ENCODE data around the gene SARS1.

Gene SARS1

GRCh38 chr1:109181085-109181806 is 32.5 kb upstream of the SARS1 start:
- H3K4me3 ChIP-seq (ENCODE audit: low read length, poor library complexity, severe bottlenecking): no peak overlapping the region
- no peaks in the 10 kb centered on the region for H3F3A ChIP-seq (ENCODE audit: low read depth)
- no peak overlapping the region for H2AFZ ChIP-seq (ENCODE audit: low read length)
- H3K4me1 ChIP-seq (ENCODE audit: insufficient read depth, low read length, poor library complexity, severe bottlenecking): no peaks in the 10 kb centered on the region
- TF ChIP-seq CTCF (conservative IDR thresholded peaks at IDR 0.05; ENCODE audit: low read length) (no peak), EZH2phosphoT487 (IDR thresholded peaks at IDR 0.05; ENCODE audit: borderline replicate concordance) (no peak)
- peaks cover 17% of the 10 kb centered on the region for H3K27me3 ChIP-seq (ENCODE audit: insufficient read depth, low read length, poor library complexity, severe bottlenecking)
- no peak overlapping the region for H3K4me2 ChIP-seq (ENCODE audit: low read depth, low read length, poor library complexity, severe bottlenecking)
- no peaks in the 10 kb centered on the region for H3K36me3 ChIP-seq (ENCODE audit: insufficient read depth, low read length)
- no peaks in the 10 kb centered on the region for H4K20me1 ChIP-seq (ENCODE audit: insufficient read depth, low read length, poor library complexity, severe bottlenecking)
- no peaks in the 10 kb centered on the region for H3K9me3 ChIP-seq (ENCODE audit: insufficient read depth, low read depth, low read length)
- H3K9me2 ChIP-seq (replicated peaks; ENCODE audit: low read depth, low read length): no peaks in the 10 kb centered on the region
- no peak overlapping the region for H3K9ac ChIP-seq (ENCODE audit: low read depth, low read length, poor library complexity, severe bottlenecking)
- no peaks in the 10 kb centered on the region for H3K79me2 ChIP-seq (ENCODE audit: insufficient read depth, low read length)

- H4K20me1 ChIP-seq (ENCODE audit: insufficient read depth, low read length, poor library complexity, severe bottlenecking): no peaks in the 10 kb centered on the region
- no peaks in the 10 kb centered on the region for H3K9me2 ChIP-seq (replicated peaks; ENCODE audit: low read depth, low read length)
- no peak overlapping the region for H3K4me2 ChIP-seq (ENCODE audit: low read depth, low read length, poor library complexity, severe bottlenecking)
- no peak overlapping the region for H3K9ac ChIP-seq (ENCODE audit: low read depth, low read length, poor library complexity, severe bottlenecking)
- no peaks in the 10 kb centered on the region for H3F3A ChIP-seq (ENCODE audit: low read depth)
- H3K4me3 ChIP-seq (ENCODE audit: low read length, poor library complexity, severe bottlenecking): no peak overlapping the region
- H3K79me2 ChIP-seq (ENCODE audit: insufficient read depth, low read length): no peaks in the 10 kb centered on the region
- H3K36me3 ChIP-seq (ENCODE audit: insufficient read depth, low read length): no peaks in the 10 kb centered on the region
- no peaks in the 10 kb centered on the region for H3K9me3 ChIP-seq (ENCODE audit: insufficient read depth, low read depth, low read length)
- H2AFZ ChIP-seq (ENCODE audit: low read length): no peak overlapping the region
- H3K4me1 ChIP-seq (ENCODE audit: insufficient read depth, low read length, poor library complexity, severe bottlenecking): no peaks in the 10 kb centered on the region
- TF ChIP-seq CTCF (conservative IDR thresholded peaks at IDR 0.05; ENCODE audit: low read length): no peak
- no peak for TF ChIP-seq EZH2phosphoT487 (IDR thresholded peaks at IDR 0.05; ENCODE audit: borderline replicate concordance)
- H3K27me3 ChIP-seq (ENCODE audit: insufficient read depth, low read length, poor library complexity, severe bottlenecking): peaks cover 17% of the 10 kb centered on the region
These were observed 31.9 kb upstream of the SARS1 start for GRCh38 chr1:109181807-109182163.

GRCh38 chr1:109183058-109183738 is 30.5 kb upstream of the SARS1 start:
- H3K4me2 ChIP-seq (ENCODE audit: low read depth, low read length, poor library complexity, severe bottlenecking): no peak overlapping the region
- no peak overlapping the region for H3K4me3 ChIP-seq (ENCODE audit: low read length, poor library complexity, severe bottlenecking)
- no peaks in the 10 kb centered on the region for H3K9me3 ChIP-seq (ENCODE audit: insufficient read depth, low read depth, low read length)
- no peaks in the 10 kb centered on the region for H4K20me1 ChIP-seq (ENCODE audit: insufficient read depth, low read length, poor library complexity, severe bottlenecking)
- H3K4me1 ChIP-seq (ENCODE audit: insufficient read depth, low read length, poor library complexity, severe bottlenecking): no peaks in the 10 kb centered on the region
- no peak for TF ChIP-seq EZH2phosphoT487 (IDR thresholded peaks at IDR 0.05; ENCODE audit: borderline replicate concordance)
- TF ChIP-seq CTCF (conservative IDR thresholded peaks at IDR 0.05; ENCODE audit: low read length): no peak
- H3K9me2 ChIP-seq (replicated peaks; ENCODE audit: low read depth, low read length): no peaks in the 10 kb centered on the region
- H3K79me2 ChIP-seq (ENCODE audit: insufficient read depth, low read length): no peaks in the 10 kb centered on the region
- no peaks in the 10 kb centered on the region for H3K36me3 ChIP-seq (ENCODE audit: insufficient read depth, low read length)
- H3K9ac ChIP-seq (ENCODE audit: low read depth, low read length, poor library complexity, severe bottlenecking): no peak overlapping the region
- peaks cover 23% of the 10 kb centered on the region for H3K27me3 ChIP-seq (ENCODE audit: insufficient read depth, low read length, poor library complexity, severe bottlenecking)
- no peaks in the 10 kb centered on the region for H3F3A ChIP-seq (ENCODE audit: low read depth)
- H2AFZ ChIP-seq (ENCODE audit: low read length): no peak overlapping the region

Data from Loucy (cell line).